HG03045 (cell line): ENCODE data around the gene MPPED1.

Source experiments
- ATAC-seq: cut with Tn5 transposase; IDR thresholded peaks from one replicate; pipeline ENCODE4 v1.9.1; 2021; ENCODE audit warnings: mild to moderate bottlenecking, moderate library complexity; ENCODE audit not compliant: unreplicated experiment

Gene MPPED1

DNA sequence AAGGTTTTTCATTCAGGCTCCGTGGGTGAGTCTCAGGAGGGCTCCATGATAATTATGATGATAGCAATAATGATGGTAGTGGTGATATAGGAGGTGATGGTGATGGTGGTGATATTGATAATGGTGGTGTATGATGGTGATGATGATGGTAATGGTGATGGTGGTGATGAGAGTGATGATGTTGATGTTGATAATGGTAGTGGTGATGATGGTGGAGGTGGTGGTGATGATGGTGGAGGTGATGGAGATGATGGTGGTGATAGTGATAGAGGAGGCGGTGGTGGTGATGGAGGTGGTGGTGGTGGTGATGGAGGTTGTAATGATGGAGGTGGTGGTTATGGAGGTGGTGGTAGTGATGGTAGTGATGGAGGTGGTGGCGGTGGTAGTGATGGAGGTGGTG, 79.4 kb downstream of the MPPED1 start:
- ATAC-seq = no peak

DNA sequence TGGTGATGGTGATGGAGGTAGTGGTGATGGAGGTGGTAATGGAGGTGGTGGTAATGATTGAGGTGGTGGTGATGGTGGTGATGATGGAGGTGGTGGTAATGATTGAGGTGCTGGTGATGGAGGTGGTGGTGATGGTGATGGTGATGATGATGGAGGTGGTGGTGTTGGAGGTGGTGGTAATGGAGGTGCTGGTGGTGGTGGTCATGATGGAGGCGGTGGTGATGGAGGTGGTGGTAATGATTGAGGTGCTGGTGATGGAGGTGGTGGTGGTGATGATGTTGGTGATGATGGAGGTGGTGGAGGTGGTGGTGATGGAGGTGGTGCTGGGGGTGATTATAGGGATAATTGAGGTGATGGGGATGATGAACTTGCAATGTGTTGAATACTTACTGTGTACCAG, 79.9 kb downstream of the MPPED1 start:
- ATAC-seq = no peak

DNA sequence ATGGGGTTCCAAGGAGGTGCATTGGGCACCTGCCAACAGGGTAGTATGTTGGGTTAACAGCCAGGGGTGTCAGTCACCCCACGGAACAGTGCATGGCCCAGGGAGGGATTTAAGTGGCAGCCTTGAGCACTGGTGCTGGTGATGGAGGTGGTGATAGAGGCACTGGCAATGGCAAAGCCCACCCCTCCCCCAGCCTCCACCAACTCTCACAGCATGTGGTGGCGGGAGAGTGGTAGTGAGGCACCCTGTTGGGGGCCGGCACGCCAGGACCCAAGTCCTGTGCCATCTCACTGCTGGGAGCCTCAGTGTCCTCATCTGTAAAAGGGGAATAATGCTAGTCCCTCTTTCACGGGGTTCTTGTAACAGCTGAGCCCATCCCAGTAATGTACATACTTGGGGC, 81.5 kb downstream of the MPPED1 start:
- ATAC-seq = no peak

DNA sequence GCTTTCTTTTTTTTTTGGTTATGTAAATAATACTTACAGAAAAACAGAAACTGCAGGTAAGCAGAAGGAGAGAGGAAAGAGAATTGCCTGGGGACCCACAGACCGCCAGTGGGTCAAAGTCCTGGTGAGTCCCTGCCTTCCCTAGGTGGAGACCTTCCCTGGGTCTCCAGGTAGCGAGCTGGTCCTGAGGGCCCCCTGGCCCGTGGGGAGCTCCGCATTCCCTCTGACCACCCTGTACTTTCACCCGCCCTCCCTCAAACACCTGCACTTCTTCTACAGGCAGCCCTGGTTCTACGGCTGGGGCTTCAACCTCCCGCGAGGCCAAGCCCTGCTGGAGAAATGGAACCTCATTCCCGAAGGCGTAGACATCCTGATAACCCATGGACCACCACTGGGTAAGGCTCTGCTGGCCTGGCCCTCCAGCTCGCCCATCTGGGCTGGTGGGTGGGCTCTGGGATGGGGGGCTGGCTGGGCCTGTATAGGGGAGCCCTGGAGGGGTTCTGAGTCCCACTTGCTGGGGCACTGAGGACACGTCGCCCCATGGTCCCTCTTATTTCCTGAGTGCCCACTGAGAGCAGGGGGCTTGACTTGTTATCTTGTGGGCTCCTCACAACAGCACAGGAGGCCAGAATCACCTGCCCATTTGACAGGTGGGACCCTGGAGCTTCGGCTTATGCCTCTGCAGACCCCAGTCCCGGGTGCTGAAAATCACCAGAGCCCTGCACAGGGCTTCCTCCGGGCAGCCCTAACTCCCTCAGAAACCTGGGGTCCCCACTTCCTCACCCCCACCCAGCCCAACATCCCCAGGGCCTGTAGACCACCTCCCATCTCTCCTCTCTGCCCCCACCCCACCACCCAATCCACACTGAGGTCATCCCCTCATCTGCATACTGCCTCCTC, 86.4 kb downstream of the MPPED1 start:
- ATAC-seq = no peak

DNA sequence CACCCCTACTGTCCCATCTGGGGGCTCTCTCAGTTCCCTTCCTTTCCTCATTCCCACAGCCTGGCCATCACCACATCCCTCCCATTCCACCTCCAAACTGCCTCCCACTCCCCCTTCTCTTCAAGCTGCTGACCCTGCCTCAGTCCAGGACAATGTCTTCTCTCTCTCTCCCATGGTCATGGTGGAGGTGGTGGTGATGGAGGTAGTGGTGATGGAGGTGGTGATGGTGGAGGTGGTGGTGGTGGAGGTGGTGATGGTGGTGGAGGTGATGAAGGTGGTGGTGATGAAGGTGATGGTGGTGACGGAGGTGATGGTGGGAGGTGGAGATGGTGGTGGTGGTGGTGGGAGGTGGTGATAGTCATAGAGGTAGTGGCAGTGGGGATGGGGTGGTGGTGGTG, 87.0 kb downstream of the MPPED1 start:
- no peak for ATAC-seq

DNA sequence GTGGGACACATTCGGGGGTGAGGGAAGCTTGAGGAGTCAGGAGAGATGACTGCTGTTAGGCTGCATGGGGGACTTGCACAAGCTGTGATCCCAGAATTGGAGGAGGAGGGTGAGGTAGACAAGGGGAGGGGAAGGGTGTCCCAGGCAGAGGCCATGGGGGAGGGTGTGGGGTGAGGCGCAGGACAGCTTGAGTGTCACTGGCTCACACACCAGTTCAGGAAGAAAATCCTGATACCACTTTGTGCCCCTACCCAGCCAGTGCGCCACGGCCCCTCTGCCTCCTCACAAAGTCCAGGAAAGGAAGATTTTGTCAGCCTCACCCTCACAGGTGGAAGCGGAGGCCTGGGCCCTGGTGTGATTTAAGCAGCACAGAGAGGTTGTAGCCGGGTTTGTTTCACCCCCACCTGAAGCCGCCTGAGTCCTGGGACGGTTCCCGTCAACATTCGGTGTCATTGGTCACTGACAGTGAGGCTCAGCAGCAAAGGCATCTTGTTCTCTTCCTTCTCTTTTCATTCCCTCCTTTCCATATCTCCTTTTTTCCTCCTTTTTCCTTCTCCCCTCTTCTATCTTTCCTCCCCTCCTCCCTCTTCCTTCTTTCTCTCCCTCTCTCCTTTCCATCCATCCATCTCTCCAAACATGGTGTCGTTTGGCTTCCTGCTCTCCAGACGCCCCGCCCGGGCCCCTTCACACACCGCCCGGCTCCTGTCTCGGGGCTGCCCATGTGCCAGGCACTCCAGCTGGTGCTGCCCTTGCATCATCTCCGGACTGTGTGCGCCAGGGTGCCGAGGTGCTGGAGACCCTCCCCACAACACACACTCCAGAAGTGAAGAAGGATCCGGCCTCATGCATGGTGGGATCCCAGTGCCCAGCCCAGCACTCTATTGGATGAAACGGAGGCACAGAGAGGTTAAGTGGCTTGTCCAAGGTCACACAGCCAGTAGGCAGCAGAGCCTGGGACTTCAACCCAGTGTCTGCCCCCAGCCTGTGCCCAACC, 89.3 kb downstream of the MPPED1 start:
- ATAC-seq = no peak

DNA sequence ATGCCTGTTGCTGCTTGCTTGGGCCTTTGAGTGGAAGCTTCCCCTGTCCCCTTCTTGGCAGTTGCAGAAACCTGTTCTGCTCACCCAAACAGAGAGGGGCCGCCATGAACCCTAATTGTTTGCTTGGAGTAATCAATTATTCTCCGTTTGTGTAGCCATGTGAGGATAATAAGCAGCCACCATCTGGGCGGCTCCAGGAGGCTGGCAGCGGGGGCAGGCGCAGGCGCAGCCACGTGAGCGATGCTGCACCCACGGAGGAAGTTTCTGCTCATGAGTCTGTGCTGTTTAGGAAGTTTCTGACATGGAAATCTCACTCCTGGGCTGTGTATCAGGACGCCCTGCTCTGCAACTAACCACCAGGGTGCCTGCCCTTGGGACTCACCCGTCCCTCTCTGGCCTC, 90.1 kb downstream of the MPPED1 start:
- no peak for ATAC-seq

DNA sequence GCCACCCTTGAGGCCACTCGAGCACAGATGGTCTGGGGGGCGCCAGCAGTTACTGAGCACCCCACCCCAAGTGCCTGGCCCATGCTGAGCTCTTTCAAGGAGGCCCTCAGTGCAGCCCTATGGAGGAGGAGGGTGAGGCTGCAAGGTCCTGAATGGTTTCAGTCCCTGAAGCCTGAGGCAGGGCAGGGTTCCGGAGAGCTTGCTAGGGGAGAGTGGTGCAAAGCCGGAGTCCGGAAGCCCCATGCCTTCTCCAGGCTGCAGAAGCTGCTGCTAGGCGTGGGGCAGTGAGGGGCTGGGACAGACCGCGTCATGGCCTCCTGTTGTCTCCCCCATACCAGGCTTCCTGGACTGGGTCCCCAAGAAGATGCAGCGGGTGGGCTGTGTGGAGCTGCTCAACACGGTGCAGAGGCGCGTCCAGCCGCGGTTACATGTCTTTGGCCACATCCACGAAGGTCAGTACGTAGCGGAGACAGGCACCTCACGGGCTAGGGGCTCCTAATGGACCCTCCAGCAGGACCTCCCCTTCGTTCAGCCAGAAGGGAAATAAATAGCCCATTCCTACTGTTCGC, 90.6 kb downstream of the MPPED1 start:
- no peak for ATAC-seq

DNA sequence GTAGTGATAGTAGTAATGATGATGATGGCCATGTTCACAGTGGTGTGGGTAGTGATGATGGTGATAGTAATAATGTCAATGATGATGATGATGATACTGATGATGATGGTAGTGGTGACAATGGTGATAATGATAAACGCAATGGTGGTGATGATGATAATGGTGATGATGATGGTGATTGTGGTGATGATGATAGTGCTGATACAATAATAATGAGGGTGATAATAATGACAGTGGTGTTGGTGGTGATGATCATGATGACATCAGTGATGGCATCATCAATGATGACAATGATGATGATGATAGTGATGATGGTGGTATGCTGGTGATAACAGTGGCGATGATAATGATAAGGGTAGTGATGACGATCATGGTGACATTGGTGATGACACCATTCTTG, 92.3 kb downstream of the MPPED1 start:
- ATAC-seq = no peak

DNA sequence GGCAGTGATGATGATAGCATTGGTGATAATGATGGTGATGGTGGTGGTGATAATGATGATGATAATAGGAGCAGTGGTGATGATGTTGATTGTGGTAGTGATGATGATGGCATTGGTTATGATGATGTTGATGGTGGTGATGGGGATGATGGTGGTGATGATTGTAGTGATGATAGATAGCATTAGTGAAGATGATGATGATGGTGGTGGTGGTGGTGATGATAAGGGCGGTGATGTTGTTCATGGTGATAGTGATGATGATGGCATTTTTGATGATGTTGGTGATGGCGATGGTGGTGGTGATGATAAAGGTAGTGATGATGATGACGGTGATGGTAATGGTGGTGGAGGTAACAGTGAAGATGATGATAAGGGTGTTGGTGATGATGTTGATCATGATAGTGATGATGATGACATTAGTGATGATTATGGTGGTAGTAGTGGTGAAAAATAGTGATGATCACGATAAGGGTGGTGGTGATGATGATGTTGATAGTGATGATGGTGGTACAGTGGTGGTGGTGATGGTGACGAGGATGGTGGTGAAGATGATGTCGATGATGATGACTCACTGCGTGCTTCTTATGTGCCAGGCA, 93.0 kb downstream of the MPPED1 start:
- ATAC-seq = no peak

DNA sequence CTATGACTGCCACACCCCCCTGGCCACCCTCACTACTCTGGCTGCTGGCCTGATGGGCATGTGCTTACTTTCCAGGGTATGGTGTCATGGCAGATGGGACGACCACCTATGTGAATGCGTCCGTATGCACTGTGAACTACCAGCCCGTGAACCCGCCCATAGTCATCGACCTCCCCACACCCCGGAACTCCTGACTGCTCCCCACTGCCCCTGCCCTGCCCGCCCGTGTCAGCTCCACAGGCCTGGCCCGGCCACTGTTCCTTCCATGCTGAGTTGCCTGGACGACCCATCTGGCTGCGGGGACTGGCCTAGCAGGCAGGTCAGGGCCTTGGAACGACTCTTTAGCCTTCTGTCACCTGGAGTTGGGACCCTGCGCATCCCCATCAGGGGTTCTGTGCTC, 93.6 kb downstream of the MPPED1 start:
- no peak for ATAC-seq

DNA sequence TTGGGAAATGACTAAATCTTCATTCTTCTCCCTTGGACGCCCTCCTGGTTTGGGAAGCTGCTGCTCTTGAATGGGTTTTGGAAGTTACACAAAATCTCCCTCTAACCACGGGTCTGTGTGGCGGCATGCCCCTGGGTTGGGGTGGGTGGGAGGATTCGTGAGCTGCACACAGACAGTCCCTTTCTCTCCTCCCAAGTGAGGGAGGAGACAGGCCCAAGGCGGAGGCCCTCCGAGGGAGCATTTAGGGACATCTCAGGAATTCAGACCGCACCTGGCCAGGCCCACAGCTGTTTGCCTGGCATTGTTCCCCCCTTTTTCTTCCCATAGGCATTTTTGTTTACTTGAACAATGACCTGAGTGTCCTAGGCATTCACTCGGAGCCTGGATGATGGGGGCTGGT, 94.1 kb downstream of the MPPED1 start:
- no peak for ATAC-seq

DNA sequence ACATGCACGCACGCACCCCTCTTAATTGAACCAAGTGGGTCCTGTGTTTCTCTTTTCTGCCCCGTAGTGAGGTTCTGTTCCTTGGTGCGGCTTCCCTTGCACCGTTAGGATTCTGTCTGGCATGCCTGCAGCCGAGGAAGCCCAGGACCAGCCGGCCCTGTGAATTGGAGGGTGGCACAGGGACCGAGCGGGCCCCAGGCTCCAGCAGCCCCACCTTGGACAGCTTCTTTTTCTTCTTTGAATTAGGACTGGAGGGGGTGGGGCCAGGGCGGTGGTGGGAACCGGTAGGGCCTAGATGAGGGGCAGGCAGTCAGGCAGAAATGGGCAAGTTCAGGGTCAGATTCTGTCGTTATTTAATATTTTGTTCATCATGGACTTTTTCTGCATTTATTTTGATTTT, 94.7 kb downstream of the MPPED1 start:
- no peak for ATAC-seq

DNA sequence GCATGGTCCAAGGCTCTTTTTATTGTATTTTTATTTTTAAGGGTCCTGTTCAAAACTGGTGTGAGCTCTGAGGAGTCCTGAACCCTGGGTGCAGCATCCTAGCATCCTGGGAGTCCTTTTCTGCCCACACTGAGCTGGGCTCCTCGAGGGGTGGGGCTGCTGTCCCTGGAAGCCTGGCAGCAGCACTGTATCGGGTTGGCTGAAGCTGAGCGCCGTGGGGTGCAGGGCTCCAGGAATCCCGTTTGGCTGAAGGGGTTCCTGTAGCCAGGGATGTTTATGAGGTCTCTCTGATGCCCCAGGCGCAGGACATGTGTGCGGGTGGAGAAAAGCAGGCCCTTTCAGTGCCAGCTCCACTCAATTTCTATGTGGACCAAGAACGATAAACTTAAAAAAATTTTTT, 95.4 kb downstream of the MPPED1 start:
- ATAC-seq = no peak

DNA sequence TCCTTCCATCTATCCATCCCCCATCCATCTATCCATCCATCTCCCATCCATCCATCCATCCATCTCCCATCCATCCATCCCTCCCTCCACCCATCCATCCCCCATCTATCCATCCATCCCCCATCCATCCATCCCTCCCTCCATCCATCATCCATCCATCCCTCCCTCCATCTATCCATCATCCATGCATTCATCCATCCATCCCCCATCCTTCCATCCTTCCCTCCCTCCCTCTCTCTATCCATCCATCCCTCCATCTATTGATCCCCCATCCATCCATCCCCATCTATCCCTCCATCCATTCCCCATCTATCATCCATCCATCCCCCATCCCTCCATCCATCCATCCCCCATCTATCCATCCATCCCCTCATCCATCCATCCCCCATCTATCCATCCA, 96.7 kb downstream of the MPPED1 start:
- no peak for ATAC-seq

DNA sequence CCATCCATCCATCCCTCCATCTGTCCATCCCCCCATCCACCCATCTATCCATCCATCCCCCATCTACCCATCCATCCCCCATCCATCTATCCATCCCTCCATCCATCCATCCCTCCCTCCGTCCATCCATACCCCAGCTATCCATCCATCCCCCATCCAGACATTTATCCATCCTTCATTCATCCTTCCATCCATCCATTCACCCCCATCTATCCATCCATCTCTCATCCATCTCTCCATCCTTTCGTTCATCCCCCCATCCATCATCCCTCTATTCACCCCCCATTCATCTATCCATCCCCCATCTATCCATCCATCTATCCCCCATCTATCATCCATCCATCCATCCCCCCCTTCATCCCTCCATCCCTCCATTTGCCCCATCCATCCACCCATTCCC, 97.5 kb downstream of the MPPED1 start:
- no peak for ATAC-seq

DNA sequence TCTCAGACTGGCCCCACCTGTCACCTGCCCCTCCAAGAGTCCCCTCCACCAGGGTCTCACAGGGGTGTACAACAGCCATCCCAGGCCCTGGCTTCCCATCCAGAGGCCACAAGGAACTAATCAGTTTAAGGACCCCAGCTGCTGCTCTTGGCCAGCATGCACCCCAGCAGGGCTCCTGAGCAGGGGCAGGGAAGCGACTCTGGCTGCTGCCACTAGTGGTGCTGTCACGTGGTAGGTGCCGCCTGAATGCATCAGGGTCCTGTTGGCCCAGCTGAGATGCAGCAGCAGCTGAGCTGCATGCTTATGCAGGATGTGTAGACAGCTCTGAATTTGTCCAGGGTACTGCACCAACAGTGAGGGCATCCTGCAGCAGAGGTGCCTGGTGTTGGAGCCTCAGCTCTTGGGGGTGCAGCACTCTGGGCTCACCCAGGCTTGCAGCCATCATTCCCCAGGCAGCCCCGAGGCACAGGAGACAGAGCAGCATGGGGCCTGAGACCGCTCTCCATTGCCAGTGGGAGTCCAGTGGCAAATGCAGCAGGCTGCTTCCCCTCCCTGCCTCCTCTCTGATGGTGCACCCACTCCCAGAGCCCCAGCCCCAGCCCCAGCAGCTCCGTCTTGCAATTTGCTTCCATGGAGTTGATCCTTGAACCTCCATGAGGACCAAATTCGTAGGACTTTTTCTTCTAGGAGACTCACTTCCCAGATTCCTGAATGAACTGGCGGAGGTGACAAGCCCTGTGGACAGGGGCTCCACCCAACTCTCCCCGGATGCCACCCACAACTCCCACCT, 98.7 kb downstream of the MPPED1 start:
- no peak for ATAC-seq

DNA sequence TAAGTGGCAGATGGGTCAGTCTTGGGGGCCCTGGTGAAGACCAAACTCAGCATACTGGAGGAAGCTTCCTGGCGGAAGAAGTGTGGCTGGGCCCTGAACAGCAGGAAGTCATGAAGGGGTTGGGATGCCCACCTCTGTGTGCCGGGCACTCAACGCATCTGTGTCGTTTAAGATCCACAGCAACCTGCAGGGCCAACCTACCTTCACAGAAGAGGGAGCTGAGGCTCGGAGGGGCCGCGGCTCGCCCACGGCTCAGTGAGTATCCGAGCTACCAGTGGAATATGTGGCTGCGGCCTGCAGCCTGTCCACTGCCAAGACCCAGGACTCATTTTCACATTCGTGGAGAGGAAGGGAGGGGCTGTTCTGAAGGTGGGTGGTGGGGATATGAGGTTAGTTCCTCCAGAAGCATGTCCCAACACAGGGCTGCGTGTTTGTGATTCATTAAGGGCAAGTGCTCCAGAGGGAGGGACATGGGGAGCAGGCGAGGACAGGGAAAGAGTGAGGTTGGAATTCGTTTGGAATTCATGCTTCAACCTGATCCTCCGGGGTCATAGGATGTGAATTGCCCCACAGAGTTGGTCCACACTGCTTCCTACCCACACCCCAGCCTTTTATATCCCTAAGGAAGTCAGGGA, 99.6 kb downstream of the MPPED1 start:
- no peak for ATAC-seq

DNA sequence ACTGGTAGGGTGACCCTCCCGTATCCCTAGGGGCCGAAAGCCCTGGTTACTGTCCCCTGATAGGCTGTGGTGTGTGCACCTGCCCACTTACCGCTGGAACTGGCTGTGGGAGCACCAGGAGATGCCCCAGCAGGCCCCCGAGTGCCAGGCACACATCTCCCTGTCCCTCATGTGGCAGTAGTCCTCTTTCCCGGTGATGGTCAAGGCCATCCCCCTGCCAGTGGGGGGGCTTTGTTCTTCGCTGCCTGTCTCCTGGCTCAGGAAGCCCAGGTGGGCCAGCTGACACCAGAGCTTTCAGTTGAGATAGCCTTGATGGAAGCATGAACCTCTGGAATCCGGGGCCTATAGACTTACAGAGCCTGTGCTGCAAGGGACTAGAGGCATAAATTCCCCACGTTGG, 100.5 kb downstream of the MPPED1 start:
- no peak for ATAC-seq
